ENCODE results near the gene SERPINB1.
"Not testable (repeated sequence)": the region's sequence is repeated elsewhere in the genome, so short reads cannot be mapped to it uniquely, and the experiment has no call there.

The SERPINB1 gene

GRCh38 chr6:2859185-2859700, 17.6 kb upstream of the SERPINB1 start:
- no peak overlapping the region; the same call in 1 of the 2 replicates for H3K4me3 ChIP-seq (ENCODE audit: low read length)
- no peak for TF ChIP-seq ZNF274 (IDR thresholded peaks at IDR 0.05; ENCODE audit: low read depth, low read length)

- TF ChIP-seq ZNF274 (IDR thresholded peaks at IDR 0.05; ENCODE audit: low read depth, low read length) = no peak
- H3K4me3 ChIP-seq (ENCODE audit: low read length) = peak overlapping the region; percentile 22; the same call in 1 of the 2 replicates
These were observed 16.1 kb upstream of the SERPINB1 start for GRCh38 chr6:2857580-2858337.

- no peak overlapping the region; the same call in 1 of the 2 replicates for H3K4me3 ChIP-seq (ENCODE audit: low read length)
- TF ChIP-seq ZNF274 (IDR thresholded peaks at IDR 0.05; ENCODE audit: low read depth, low read length) = no peak
These were observed 15.5 kb upstream of the SERPINB1 start for GRCh38 chr6:2857185-2857579.

- TF ChIP-seq ZNF274 (IDR thresholded peaks at IDR 0.05; ENCODE audit: low read depth, low read length) = no peak
- no peak overlapping the region; the same call in 1 of the 2 replicates for H3K4me3 ChIP-seq (ENCODE audit: low read length)
These were observed 13.4 kb upstream of the SERPINB1 start for GRCh38 chr6:2855061-2855519.

GRCh38 chr6:2854396-2854982, 12.8 kb upstream of the SERPINB1 start:
- no peak for TF ChIP-seq ZNF274 (IDR thresholded peaks at IDR 0.05; ENCODE audit: low read depth, low read length)
- H3K4me3 ChIP-seq (ENCODE audit: low read length) = peak overlapping the region; percentile 18; the same call in 1 of the 2 replicates

- H3K4me3 ChIP-seq (ENCODE audit: low read length) = peak overlapping the region; percentile 26; the same call in 1 of the 2 replicates
These were observed 12.2 kb upstream of the SERPINB1 start for GRCh38 chr6:2853769-2854395.

GRCh38 chr6:2853378-2853768, 11.7 kb upstream of the SERPINB1 start:
- not testable (repeated sequence) for H3K4me3 ChIP-seq (ENCODE audit: low read length)

More at GRCh38 chr6:2853769-2854395, 12.2 kb upstream of the SERPINB1 start:
- no peak for TF ChIP-seq ZNF274 (IDR thresholded peaks at IDR 0.05; ENCODE audit: low read depth, low read length)

- TF ChIP-seq ZNF274 (IDR thresholded peaks at IDR 0.05; ENCODE audit: low read depth, low read length) = no peak
- H3K4me3 ChIP-seq (ENCODE audit: low read length) = no peak overlapping the region
These were observed 11.3 kb upstream of the SERPINB1 start for GRCh38 chr6:2852921-2853322.

GRCh38 chr6:2852514-2852855, 10.8 kb upstream of the SERPINB1 start:
- no peak overlapping the region for H3K4me3 ChIP-seq (ENCODE audit: low read length)
- no peak for TF ChIP-seq ZNF274 (IDR thresholded peaks at IDR 0.05; ENCODE audit: low read depth, low read length)

- no peak for TF ChIP-seq ZNF274 (IDR thresholded peaks at IDR 0.05; ENCODE audit: low read depth, low read length)
These were observed 10.3 kb upstream of the SERPINB1 start for GRCh38 chr6:2851727-2852513.

GRCh38 chr6:2850538-2851113, 9.0 kb upstream of the SERPINB1 start:
- no peak for TF ChIP-seq ZNF274 (IDR thresholded peaks at IDR 0.05; ENCODE audit: low read depth, low read length)
- no peak overlapping the region for H3K4me3 ChIP-seq (ENCODE audit: low read length)

More at GRCh38 chr6:2851727-2852513, 10.3 kb upstream of the SERPINB1 start:
- no peak overlapping the region for H3K4me3 ChIP-seq (ENCODE audit: low read length)

- no peak for TF ChIP-seq ZNF274 (IDR thresholded peaks at IDR 0.05; ENCODE audit: low read depth, low read length)
- H3K4me3 ChIP-seq (ENCODE audit: low read length) = no peak overlapping the region
These were observed 7.2 kb upstream of the SERPINB1 start for GRCh38 chr6:2848851-2849250.

GRCh38 chr6:2845880-2846208, 4.2 kb upstream of the SERPINB1 start:
- TF ChIP-seq ZNF274 (IDR thresholded peaks at IDR 0.05; ENCODE audit: low read depth, low read length) = no peak
- no peak overlapping the region for H3K4me3 ChIP-seq (ENCODE audit: low read length)

GRCh38 chr6:2844008-2844407, 2.3 kb upstream of the SERPINB1 start:
- no peak for TF ChIP-seq ZNF274 (IDR thresholded peaks at IDR 0.05; ENCODE audit: low read depth, low read length)
- no peak overlapping the region for H3K4me3 ChIP-seq (ENCODE audit: low read length)

All from GM08714 (cell line).